Stimulated activated CD8-positive, alpha-beta memory T cell treated with anti-CD3 and anti-CD28 coated beads, Interleukin-4, amount 100 ng/mL, for 48 hours (primary cell): ENCODE results near the gene ACHE.
"Not testable (repeated sequence)": the region's sequence is repeated elsewhere in the genome, so short reads cannot be mapped to it uniquely, and the experiment has no call there.

Experiments used
- DNase-seq: peaks from one replicate; pipeline ENCODE4 v3.0.0-alpha.2; 2020

The ACHE gene

GRCh38 chr7:100895701-100895955 lies at the start of gene ACHE:
Gene ACHE, minus strand, starts transcription at chr7:100895888. Its CDS starts 1,656 bp downstream, at chr7:100894232.
- DNase-seq = no peak

DNA sequence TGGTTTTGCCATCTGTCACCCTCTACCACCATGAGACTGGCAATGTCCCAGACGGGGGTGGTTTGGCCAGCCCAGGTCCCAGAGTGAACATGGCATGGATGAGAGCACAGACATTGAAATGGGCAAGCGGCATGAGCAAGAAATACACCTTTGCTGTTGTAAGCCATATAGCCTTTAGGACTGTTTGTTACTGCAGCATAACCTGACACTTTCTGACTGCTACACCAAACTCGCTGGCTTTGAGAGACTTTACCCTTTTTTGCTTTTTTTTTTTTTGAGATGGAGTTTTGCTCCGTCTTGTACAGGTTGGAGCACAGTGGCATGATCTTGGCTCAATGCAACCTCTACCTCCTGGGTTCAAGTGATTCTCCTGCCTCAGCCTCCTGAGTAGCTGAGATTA lies 48.5 kb upstream of the ACHE start:
- no peak for DNase-seq

DNA sequence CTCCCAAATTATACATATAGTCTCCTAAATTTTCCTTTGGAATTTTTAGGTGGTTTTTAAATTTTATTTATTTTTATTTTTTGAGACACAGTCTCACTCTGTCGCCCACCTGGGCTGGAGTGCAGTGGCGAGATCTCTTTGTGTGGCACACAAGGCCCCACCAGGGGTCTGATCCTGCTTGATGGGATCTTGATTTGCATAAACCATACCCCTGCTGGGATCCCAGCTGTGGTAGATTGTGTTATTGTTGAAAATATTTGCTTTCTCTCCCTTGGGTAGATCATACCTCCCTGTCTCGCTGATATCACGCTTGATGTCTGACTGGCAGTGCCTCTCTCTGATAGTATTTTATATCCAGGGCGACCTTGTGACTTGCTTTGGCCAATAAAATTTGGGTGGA lies 48.0 kb upstream of the ACHE start:
- no peak for DNase-seq

DNA sequence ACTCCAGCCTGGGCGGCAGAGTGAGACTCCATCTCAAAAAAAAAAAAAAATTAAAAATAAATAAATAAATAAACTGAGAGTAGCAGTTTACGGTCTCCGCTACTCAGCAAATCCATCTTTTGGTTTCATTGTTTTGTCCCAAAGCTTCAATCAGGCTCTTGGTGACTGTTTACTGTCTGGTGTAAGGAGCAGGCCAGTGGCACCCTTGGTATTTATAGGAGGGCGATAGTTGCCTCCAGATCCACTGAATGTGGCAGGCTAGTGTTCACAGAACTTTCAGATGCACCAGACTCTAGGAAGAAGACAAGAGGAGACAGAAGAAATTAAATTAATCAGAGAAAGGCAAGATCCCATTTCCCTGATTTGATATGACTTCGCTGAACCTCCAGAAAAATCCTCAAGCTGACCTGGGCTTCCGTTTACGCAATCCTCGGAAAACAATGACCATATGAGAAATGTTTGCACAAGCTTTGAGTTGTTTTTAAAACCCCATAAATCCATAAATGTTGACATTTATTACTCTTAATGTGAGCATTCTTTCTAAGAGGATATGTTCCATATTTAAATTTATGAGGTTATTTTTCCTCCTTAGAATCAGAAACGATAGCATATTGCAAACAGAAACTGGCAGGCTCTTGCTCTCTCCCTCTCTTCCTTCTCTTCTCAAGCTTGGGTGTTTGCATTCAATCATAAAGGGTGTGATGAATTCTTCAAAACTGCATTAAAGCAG lies 46.5 kb upstream of the ACHE start:
- no peak for DNase-seq

- not testable (repeated sequence) for DNase-seq
Observed at GRCh38 chr7:100936167-100936566, 40.5 kb upstream of the ACHE start.

DNA sequence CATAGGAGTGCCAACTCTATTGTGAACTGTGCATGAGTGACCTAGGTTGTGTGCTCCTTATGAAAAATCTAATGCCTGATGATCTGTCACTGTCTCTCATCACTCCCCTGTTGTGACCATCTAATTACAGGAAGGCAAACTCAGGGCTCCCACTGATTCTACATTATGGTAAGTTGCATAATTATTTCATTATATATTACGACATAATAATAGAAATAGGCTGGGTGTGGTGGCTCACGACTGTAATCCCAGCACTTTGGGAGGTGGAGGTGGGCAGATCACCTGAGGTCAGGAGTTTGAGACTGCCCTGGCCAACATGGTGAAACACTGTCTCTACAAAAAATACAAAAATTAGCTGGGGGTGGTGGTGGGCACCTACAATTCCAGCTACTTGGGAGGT lies 39.7 kb upstream of the ACHE start:
- not testable (repeated sequence) for DNase-seq

- DNase-seq = no peak
Observed at GRCh38 chr7:100933734-100934133, 38.0 kb upstream of the ACHE start.

DNA sequence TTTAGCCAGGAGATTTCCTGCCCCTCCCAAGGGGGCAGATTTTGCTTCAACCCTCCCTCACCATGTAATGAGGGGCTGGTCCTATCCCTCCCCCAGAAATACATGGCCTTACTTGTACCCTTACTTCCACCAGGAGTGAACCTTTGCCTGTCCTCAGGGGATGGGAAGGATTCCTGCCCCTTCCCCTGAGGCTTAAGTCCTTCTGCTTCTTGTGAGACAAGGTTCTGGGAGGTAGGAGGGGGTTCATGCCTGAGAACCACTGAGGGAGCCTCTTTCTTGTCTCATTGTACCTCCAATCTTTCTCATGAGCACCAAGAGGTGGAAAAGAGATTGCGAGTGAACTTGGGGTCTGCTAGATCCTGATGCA lies 34.1 kb upstream of the ACHE start:
- no peak for DNase-seq

DNA sequence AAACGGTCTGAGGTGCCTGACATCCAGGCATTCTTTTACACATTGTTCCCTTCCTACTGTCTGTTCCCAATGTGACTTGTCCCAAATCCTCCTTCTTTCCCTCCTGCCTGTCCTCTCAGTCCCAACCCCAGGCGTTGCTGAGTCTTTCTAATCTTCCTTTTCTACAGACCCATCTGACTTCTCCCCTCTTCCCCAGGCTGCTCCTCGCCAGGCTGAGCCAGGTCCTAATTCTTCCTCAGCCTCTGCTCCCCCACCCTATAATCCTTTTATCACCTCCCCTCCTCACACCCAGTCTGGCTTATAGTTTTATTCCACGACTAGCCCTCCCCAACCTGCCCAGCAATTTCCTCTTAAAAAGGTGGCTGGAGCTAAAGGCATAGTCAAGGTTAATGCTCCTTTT lies 27.9 kb upstream of the ACHE start:
- DNase-seq = not testable (repeated sequence)

- DNase-seq = no peak
Observed at GRCh38 chr7:100921039-100921438, 25.4 kb upstream of the ACHE start.

DNA sequence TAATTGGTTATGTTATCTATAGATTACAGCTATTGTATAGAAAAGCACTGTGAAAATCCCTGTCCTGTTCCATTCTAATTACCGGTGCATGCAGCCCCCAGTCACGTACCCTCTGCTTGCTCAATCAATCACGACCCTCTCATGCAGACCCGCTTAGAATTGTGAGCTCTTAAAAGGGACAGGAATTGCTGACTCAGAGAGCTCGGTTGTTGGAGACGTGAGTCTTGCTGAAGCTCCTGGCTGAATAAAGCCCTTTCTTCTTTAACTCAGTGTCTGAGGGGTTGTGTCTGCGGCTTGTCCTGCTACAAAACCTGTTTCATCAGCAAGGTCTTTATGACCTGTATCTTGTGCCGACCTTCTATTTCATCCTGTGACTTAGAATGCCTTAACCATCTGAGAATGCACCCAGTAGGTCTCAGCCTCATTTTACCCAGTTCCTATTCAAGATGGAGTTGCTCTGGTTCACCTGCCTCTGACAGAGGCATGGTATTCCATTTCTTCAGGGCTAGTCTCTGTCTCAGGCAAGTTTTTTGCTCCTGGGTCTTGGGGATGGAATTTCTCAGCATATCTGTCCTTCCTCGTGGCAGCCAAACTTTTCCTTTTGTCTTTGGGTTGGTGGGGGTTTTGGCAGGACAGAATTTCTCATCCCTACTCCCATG lies 24.2 kb upstream of the ACHE start:
- DNase-seq = not testable (repeated sequence)

DNA sequence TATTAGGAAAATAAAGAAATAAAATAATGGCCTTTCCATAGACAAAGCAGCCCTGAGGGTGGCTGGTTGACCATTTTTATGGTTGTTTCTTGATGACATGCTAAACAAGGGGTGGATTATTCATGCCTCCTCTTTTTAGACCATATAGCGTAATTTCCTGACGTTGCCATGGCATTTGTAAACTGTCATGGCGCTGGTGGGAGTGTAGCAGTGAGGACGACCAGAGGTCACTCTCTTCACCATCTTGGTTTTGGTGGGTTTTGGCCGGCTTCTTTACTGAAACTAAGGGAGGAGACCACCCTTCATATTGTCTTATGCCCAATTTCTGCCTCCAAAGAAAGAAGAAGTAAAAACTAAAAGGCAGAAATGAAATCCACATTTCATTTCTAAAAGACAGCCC lies 23.6 kb upstream of the ACHE start:
- not testable (repeated sequence) for DNase-seq

- no peak for DNase-seq
Observed at GRCh38 chr7:100914879-100915447, 19.3 kb upstream of the ACHE start.

DNA sequence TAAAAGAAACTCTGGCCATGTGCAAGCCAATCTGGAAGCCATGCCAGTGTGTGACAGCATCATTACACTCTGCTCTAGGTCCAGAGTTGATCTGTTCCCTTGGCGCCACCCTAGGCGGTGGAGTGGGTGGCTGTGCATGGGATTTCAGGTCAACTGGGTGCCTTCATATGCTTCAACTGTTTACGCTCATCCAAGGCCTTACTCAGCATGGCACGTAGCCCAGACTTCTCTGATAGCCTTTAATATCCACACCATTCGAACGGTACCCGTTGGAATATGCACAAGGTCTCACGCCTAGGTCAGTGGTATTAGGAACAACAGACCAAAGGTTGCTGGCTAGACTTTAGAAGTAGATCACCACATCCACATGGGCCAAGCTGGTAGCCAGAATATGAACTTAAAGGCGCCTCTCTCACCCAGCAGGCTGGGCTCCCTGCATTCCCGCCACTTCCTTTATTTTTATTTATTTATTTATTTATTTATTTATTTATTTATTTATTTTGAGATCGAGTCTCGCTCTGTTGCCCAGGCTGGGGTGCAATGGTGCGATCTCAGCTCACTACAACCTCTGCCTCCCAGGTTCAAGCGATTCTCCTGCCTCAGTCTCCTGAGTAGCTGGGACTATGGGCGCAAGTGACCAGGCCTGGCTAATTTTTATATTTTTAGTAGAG lies 18.7 kb upstream of the ACHE start:
- DNase-seq = no peak

DNA sequence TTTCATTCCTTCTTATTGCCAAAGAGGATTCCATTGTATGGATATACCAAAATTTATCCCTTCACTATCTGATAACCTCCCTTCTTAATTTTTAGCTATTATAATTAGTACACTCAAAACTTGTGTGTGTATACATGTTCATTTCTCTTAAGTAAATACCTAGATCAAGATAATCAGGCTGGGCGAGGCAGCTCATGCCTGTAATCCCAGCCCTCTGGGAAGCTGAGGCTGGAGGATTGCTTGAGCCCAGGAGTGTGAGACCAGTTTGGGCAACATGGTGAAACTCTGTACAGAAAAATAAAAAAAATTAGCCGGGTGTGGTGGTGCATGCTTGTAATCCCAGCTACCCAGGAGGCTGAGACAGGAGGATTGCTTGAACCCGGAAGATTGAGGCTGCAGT lies 15.8 kb upstream of the ACHE start:
- no peak for DNase-seq

GRCh38 chr7:100910443-100910842 lies 14.8 kb upstream of the ACHE start:
- DNase-seq = not testable (repeated sequence)

DNA sequence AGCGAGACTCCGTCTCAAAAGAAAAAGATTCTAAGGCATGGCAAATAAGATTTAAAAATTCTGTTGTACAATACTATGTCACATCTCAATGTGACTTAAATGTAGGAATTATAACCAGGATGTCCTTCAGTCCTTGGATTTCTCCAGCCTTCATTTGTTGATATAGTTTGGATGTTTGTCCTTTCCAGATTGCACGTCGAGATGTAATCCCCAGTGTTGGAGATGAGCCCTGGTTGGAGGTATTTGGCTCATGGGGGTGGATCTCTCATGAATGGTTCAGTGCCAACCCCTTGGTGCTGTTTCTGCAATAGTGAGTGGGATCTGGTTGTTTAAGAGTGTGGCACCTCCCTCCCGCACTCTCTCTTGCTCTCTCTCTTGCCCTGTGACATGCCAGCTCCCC lies 12.8 kb upstream of the ACHE start:
- no peak for DNase-seq

DNA sequence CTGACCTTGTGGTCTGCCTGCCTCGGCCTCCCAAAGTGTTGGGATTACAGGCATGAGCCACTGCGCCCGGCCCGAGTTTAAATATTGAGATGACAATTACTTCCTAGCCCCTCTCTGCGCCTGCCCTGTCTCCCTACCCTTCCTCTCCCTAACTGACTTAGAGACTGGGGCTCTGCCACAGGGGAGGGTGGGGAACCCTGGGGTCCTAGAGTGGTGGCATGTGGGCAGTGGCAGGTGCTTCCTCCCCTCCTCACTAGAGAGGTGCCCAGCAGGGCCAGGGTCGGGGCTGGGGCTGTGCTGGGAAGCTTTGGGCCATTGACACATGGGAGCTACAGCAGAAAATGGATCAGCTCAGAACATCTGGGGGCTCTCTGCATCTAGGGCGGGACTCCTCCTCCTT lies 7.0 kb upstream of the ACHE start:
- DNase-seq = no peak

DNA sequence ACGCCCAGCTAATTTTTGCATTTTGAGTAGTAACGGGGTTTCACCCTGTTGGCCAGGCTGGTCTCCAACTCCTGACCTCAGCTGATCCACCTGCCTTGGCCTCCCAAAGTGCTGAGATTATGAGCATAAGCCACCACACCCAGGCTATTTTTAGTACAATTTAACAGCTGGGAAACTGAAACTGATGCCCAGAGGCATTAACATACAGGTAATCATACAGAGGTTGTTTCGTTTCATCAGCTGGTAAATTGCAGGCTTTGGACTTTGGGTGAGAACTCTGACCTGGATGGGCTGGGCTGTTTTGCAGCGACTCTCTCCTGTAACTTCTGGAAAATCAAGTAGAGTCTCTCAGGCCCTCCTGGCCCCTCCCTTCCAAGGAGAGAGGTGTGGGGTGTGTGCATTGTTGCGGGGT lies 6.2 kb upstream of the ACHE start:
- DNase-seq = no peak

- DNase-seq = no peak
Observed at GRCh38 chr7:100900978-100901377, 5.3 kb upstream of the ACHE start.

GRCh38 chr7:100899432-100899831 lies 3.7 kb upstream of the ACHE start:
- no peak for DNase-seq

- DNase-seq = no peak
Observed at GRCh38 chr7:100897772-100898454, 2.2 kb upstream of the ACHE start.
